ENCODE results near the gene CALU. TPM values are rescaled to one million over a fixed set of nuclear protein-coding genes. Genes with fewer than 3 reads are reported as not detected.

CALU gene
- total RNA-seq, 1 donor from 2014 or later, result 144 TPM

- no peak for DNase-seq (ENCODE audit: extremely low spot score, unreplicated experiment)
- TF ChIP-seq CTCF (conservative IDR thresholded peaks at IDR 0.05), result no peak
- Mint-ChIP-seq H3K27ac (no peak overlapping the region), H3K9me3 (no peaks in the 10 kb centered on the region), H3K27me3 (no peaks in the 10 kb centered on the region), H3K36me3 (peaks cover 27% of the 10 kb centered on the region), H3K4me1 (ENCODE audit: unreplicated experiment) (no peaks in the 10 kb centered on the region), H3K4me3 (no peak overlapping the region)
These were observed 20.1 kb downstream of the CALU start for GRCh38 chr7:128759242-128759641.

- Mint-ChIP-seq H3K4me3 (no peak overlapping the region), H3K27ac (no peak overlapping the region), H3K9me3 (no peaks in the 10 kb centered on the region), H3K36me3 (peaks cover 29% of the 10 kb centered on the region), H3K27me3 (no peaks in the 10 kb centered on the region), H3K4me1 (ENCODE audit: unreplicated experiment) (no peaks in the 10 kb centered on the region)
- DNase-seq (ENCODE audit: extremely low spot score, unreplicated experiment), result no peak
- no peak for TF ChIP-seq CTCF (conservative IDR thresholded peaks at IDR 0.05)
These were observed 24.4 kb downstream of the CALU start for GRCh38 chr7:128763541-128763940.

GRCh38 chr7:128767475-128768110 lies 28.4 kb downstream of the CALU start:
- H3K4me1 Mint-ChIP-seq (ENCODE audit: unreplicated experiment), result no peaks in the 10 kb centered on the region
- DNase-seq (ENCODE audit: extremely low spot score, unreplicated experiment), result no peak
- no peak overlapping the region for H3K27ac Mint-ChIP-seq
- peaks cover 45% of the 10 kb centered on the region for H3K36me3 Mint-ChIP-seq
- TF ChIP-seq CTCF (conservative IDR thresholded peaks at IDR 0.05), result no peak
- H3K27me3 Mint-ChIP-seq, result no peaks in the 10 kb centered on the region
- H3K4me3 Mint-ChIP-seq, result no peak overlapping the region
- H3K9me3 Mint-ChIP-seq, result no peaks in the 10 kb centered on the region

GRCh38 chr7:128770233-128770632 lies 31.1 kb downstream of the CALU start:
- Mint-ChIP-seq H3K9me3 (no peaks in the 10 kb centered on the region), H3K36me3 (peaks cover 56% of the 10 kb centered on the region), H3K4me3 (no peak overlapping the region)

GRCh38 chr7:128773604-128774003 lies 34.4 kb downstream of the CALU start:
- Mint-ChIP-seq H3K27me3 (no peaks in the 10 kb centered on the region), H3K4me3 (no peak overlapping the region), H3K4me1 (ENCODE audit: unreplicated experiment) (no peaks in the 10 kb centered on the region), H3K27ac (no peak overlapping the region), H3K36me3 (peaks cover 46% of the 10 kb centered on the region), H3K9me3 (peaks cover 17% of the 10 kb centered on the region)
- TF ChIP-seq CTCF (conservative IDR thresholded peaks at IDR 0.05), result no peak
- DNase-seq (ENCODE audit: extremely low spot score, unreplicated experiment), result no peak

More at GRCh38 chr7:128770233-128770632, 31.1 kb downstream of the CALU start:
- Mint-ChIP-seq H3K4me1 (ENCODE audit: unreplicated experiment) (no peaks in the 10 kb centered on the region), H3K27ac (no peak overlapping the region), H3K27me3 (no peaks in the 10 kb centered on the region)
- no peak for DNase-seq (ENCODE audit: extremely low spot score, unreplicated experiment)
- no peak for TF ChIP-seq CTCF (conservative IDR thresholded peaks at IDR 0.05)

Measured in type B pancreatic cell (in vitro differentiated cells).